ENCODE data around the gene PCF11.

The PCF11 gene

DNA sequence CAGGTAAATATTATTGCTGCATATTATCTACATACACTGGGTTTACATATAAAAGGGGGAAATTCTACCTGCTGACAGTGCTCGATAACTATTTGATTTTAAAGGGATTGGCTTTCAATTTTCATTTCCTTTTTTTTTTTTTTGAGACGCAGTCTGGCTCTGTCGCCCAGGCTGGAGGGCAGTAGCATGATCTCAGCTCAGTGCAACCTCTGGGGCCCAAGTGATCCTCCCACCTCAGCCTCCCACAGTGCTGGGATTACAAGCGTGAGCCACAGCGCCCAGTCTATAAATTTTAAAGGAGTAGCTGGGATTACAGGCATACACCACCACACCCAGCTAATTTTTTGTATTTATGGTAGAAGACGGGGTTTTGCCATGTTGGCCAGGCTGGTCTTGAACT is 3.2 kb upstream of the PCF11 start:
- no peak for TF ChIP-seq CTCF (conservative IDR thresholded peaks at IDR 0.05)
- no peak overlapping the region for H3K27ac ChIP-seq

DNA sequence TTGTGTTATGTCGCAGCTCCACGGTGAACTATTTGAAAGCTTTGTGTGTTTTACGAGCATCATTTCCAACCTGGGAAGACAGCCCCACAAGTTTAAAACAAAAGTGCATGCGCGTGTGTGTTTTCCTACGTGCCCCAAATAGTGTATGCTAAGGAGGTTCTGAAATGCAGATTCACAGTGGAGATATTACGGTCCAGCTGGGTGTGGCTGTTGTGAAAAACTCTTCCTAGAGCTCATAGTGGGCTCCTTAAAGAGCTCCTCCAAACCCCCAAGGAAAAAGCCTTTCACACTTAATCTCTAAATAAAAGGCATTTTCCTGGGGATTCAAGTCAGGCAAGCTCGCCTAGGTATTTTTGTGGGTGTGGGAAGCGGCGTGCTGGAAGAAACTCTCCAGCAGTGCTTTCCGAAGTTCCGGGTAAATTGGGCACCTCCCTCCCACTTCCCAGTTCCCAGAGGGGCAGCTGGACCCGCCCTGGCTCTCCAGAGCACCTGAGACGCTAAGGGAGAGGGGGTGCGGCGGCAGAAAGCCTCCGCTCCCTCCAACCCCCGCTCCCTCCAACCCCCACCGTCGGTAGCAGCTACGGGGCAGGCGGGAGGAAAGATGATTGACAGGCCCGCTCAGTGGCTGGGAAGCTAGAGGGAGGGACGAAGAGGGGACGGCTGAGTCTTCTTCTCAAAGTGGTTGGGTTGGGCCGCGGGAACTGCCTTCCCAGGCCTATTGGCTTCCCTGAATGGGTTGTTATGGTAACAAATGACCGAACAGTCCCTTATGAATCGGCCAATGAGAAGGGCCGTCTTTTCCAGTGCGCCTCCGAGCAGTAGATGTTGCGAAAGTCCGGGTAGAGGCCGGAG is 561 bp upstream of the PCF11 start:
- no peak for TF ChIP-seq CTCF (conservative IDR thresholded peaks at IDR 0.05)

GRCh38 chr11:83157594-83158356 is 844 bp downstream of the PCF11 start:
- TF ChIP-seq CTCF (conservative IDR thresholded peaks at IDR 0.05), result no peak
- peak overlapping the region; percentile 96 for H3K27ac ChIP-seq

More for the DNA sequence above, 561 bp upstream of the PCF11 start:
- peak overlapping the region; percentile 96 for H3K27ac ChIP-seq

DNA sequence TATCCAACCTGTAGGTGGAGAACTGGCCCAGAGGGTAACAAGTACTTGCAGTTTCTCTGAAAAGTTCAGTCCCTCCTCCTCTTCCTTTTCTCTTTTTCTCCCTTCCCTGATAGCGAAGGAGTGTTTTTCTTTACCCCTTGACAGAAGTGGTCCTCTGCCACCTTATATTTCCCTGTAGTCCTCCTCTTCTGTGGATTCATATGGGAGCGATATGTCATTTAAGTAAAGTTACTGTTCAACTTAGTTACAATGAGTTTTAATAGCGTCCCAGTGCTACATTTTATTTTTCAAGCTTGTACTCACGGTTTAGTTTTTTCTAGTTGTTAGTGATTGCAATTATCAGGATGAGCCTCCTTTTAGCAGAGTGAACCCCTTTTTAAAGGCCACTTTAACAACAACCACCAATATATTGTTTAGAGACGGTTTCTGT is 1.4 kb downstream of the PCF11 start:
- TF ChIP-seq CTCF (conservative IDR thresholded peaks at IDR 0.05), result no peak
- H3K27ac ChIP-seq, result peak overlapping the region; percentile 96

- peak overlapping the region; percentile 96 for H3K27ac ChIP-seq
- no peak for TF ChIP-seq CTCF (conservative IDR thresholded peaks at IDR 0.05)
Observed at GRCh38 chr11:83158965-83159901, 2.3 kb downstream of the PCF11 start.

DNA sequence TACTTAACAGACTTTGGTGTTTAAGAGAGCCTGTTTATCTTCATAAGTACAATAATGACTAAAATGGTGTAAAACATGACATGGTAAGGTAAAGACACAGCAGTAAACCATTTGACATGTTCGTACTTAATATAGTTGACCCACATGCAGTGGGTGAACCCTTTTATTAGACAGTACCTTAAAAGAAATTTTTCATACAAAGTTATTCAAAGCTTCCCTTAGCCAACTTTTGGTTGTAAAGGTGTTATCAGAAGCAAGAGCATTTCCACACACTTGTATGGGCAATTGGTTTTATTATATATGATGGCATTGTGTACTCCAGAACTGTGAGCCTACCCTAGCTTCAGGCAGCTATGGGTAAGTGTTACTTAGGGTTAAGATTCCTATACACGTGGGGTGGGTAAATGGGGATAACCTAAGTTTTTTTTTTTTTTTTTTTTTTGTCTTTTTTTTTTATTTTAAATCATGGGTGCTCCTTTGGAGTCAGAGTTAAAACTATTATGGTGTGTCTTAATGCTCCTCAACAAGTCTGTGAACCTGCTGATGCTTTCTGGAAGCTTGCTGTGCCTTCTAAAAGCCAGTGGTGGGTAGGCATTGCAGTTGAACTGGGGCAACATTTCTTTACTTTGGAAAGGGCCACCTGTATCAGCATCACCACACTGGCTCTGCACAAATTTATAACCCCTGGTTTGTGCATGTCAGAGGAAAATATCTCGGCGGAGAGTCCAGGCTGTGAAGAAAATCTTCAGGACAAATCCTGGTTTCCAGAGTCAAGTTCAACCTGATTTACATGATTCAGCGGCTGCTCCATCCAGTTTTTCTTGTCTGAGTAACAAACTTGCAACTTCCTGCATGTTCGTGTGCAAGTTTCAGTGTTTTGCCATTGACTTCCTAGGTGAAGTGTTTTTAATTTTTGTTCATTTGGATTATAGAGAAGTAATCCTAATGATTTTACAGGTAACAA is 3.3 kb downstream of the PCF11 start:
- H3K27ac ChIP-seq, result peak overlapping the region; percentile 96
- TF ChIP-seq CTCF (conservative IDR thresholded peaks at IDR 0.05), result no peak
